Measurements from ENCODE around the gene POMT1. TPM values are rescaled to one million over a fixed set of nuclear protein-coding genes. Genes with fewer than 3 reads are reported as not detected.
"Not testable (repeated sequence)": the region's sequence is repeated elsewhere in the genome, so short reads cannot be mapped to it uniquely, and the experiment has no call there.

POMT1 gene
- 26.4 TPM for polyA plus RNA-seq (2013, experiment 1 of 2)
- 24.8 TPM for polyA plus RNA-seq (2013, experiment 2 of 2)

- 4 to 5% methylated on average over 71 to 75 of the region's 83 CpGs for WGBS, 2 experiments (ENCODE audit: insufficient coverage in 2 of 2)
- H3K9me3 ChIP-seq (ENCODE audit: control insufficient read depth, low read length), result no peaks in the 10 kb centered on the region
- peaks cover 46% of the 10 kb centered on the region for H3K36me3 ChIP-seq (ENCODE audit: control insufficient read depth, insufficient read depth, low read length)
- peak within 1 kb of the TSS; percentile 91 for H3K4me3 ChIP-seq (ENCODE audit: extremely low read depth, insufficient read depth, low read length, poor library complexity, severe bottlenecking)
- H3K4me1 ChIP-seq (ENCODE audit: control insufficient read depth, insufficient read depth, low read length, poor library complexity, severe bottlenecking), result no peaks in the 10 kb centered on the region
- H3K27ac ChIP-seq (ENCODE audit: low read depth, low read length, severe bottlenecking), result peak within 1 kb of the TSS; percentile 41
Observed at GRCh38 chr9:131502781-131503625, at the start of gene POMT1. POMT1 (plus strand) TSS chr9:131502918; CDS start chr9:131504219, 1,301 bp downstream.

- Histone ChIP-seq H3K4me3 (ENCODE audit: extremely low read depth, insufficient read depth, low read length, poor library complexity, severe bottlenecking) (no peak overlapping the region), H3K4me1 (ENCODE audit: control insufficient read depth, insufficient read depth, low read length, poor library complexity, severe bottlenecking) (no peaks in the 10 kb centered on the region), H3K36me3 (ENCODE audit: control insufficient read depth, insufficient read depth, low read length) (peaks cover 92% of the 10 kb centered on the region), H3K9me3 (ENCODE audit: control insufficient read depth, low read length) (no peaks in the 10 kb centered on the region), H3K27ac (ENCODE audit: low read depth, low read length, severe bottlenecking) (no peak overlapping the region)
Observed at GRCh38 chr9:131454028-131454427, 48.7 kb upstream of the POMT1 start.

GRCh38 chr9:131455655-131456054, 47.1 kb upstream of the POMT1 start:
- not testable (repeated sequence) for H3K4me1 ChIP-seq (ENCODE audit: control insufficient read depth, insufficient read depth, low read length, poor library complexity, severe bottlenecking); H3K27ac ChIP-seq (ENCODE audit: low read depth, low read length, severe bottlenecking); H3K4me3 ChIP-seq (ENCODE audit: extremely low read depth, insufficient read depth, low read length, poor library complexity, severe bottlenecking); H3K9me3 ChIP-seq (ENCODE audit: control insufficient read depth, low read length)
- peaks cover 93% of the 10 kb centered on the region for H3K36me3 ChIP-seq (ENCODE audit: control insufficient read depth, insufficient read depth, low read length)
- 98 to 100% methylated on average over 9 of the region's 10 CpGs for WGBS, 2 experiments (ENCODE audit: insufficient coverage in 2 of 2)

GRCh38 chr9:131457746-131458145, 45.0 kb upstream of the POMT1 start:
- peak overlapping the region; percentile 16 for H3K27ac ChIP-seq (ENCODE audit: low read depth, low read length, severe bottlenecking)
- no peaks in the 10 kb centered on the region for H3K4me1 ChIP-seq (ENCODE audit: control insufficient read depth, insufficient read depth, low read length, poor library complexity, severe bottlenecking)
- 96 to 100% methylated on average over 9 to 10 of the region's 10 CpGs for WGBS, 2 experiments (ENCODE audit: insufficient coverage in 2 of 2)
- no peaks in the 10 kb centered on the region for H3K9me3 ChIP-seq (ENCODE audit: control insufficient read depth, low read length)
- peaks cover 98% of the 10 kb centered on the region for H3K36me3 ChIP-seq (ENCODE audit: control insufficient read depth, insufficient read depth, low read length)
- no peak overlapping the region for H3K4me3 ChIP-seq (ENCODE audit: extremely low read depth, insufficient read depth, low read length, poor library complexity, severe bottlenecking)

- H3K27ac ChIP-seq (ENCODE audit: low read depth, low read length, severe bottlenecking), result no peak overlapping the region
- peaks cover 98% of the 10 kb centered on the region for H3K36me3 ChIP-seq (ENCODE audit: control insufficient read depth, insufficient read depth, low read length)
- H3K4me3 ChIP-seq (ENCODE audit: extremely low read depth, insufficient read depth, low read length, poor library complexity, severe bottlenecking), result no peak overlapping the region
- no peaks in the 10 kb centered on the region for H3K9me3 ChIP-seq (ENCODE audit: control insufficient read depth, low read length)
- H3K4me1 ChIP-seq (ENCODE audit: control insufficient read depth, insufficient read depth, low read length, poor library complexity, severe bottlenecking), result no peaks in the 10 kb centered on the region
- 96 to 100% methylated on average over 10 of the region's 10 CpGs for WGBS, 2 experiments (ENCODE audit: insufficient coverage in 2 of 2)
Observed at GRCh38 chr9:131459056-131459455, 43.7 kb upstream of the POMT1 start.

GRCh38 chr9:131461166-131461565, 41.6 kb upstream of the POMT1 start:
- Histone ChIP-seq H3K27ac (ENCODE audit: low read depth, low read length, severe bottlenecking) (no peak overlapping the region), H3K4me1 (ENCODE audit: control insufficient read depth, insufficient read depth, low read length, poor library complexity, severe bottlenecking) (no peaks in the 10 kb centered on the region), H3K36me3 (ENCODE audit: control insufficient read depth, insufficient read depth, low read length) (peaks cover 98% of the 10 kb centered on the region), H3K4me3 (ENCODE audit: extremely low read depth, insufficient read depth, low read length, poor library complexity, severe bottlenecking) (no peak overlapping the region), H3K9me3 (ENCODE audit: control insufficient read depth, low read length) (no peaks in the 10 kb centered on the region)
- WGBS, 2 experiments (ENCODE audit: insufficient coverage in 2 of 2), result 100% methylated on average over 1 of the region's 1 CpG

GRCh38 chr9:131464354-131465000, 38.2 kb upstream of the POMT1 start:
- no peak overlapping the region for H3K4me3 ChIP-seq (ENCODE audit: extremely low read depth, insufficient read depth, low read length, poor library complexity, severe bottlenecking)
- WGBS, 2 experiments (ENCODE audit: insufficient coverage in 2 of 2), result 96 to 97% methylated on average over 18 to 23 of the region's 24 CpGs

GRCh38 chr9:131465401-131465800, 37.3 kb upstream of the POMT1 start:
- Histone ChIP-seq H3K4me1 (ENCODE audit: control insufficient read depth, insufficient read depth, low read length, poor library complexity, severe bottlenecking) (no peaks in the 10 kb centered on the region), H3K36me3 (ENCODE audit: control insufficient read depth, insufficient read depth, low read length) (peaks cover 96% of the 10 kb centered on the region), H3K4me3 (ENCODE audit: extremely low read depth, insufficient read depth, low read length, poor library complexity, severe bottlenecking) (no peak overlapping the region), H3K27ac (ENCODE audit: low read depth, low read length, severe bottlenecking) (no peak overlapping the region), H3K9me3 (ENCODE audit: control insufficient read depth, low read length) (no peaks in the 10 kb centered on the region)
- WGBS, 2 experiments (ENCODE audit: insufficient coverage in 2 of 2), result 80 to 95% methylated on average over 3 to 5 of the region's 6 CpGs

More at GRCh38 chr9:131464354-131465000, 38.2 kb upstream of the POMT1 start:
- H3K9me3 ChIP-seq (ENCODE audit: control insufficient read depth, low read length), result no peaks in the 10 kb centered on the region
- H3K27ac ChIP-seq (ENCODE audit: low read depth, low read length, severe bottlenecking), result no peak overlapping the region
- peaks cover 96% of the 10 kb centered on the region for H3K36me3 ChIP-seq (ENCODE audit: control insufficient read depth, insufficient read depth, low read length)
- H3K4me1 ChIP-seq (ENCODE audit: control insufficient read depth, insufficient read depth, low read length, poor library complexity, severe bottlenecking), result no peaks in the 10 kb centered on the region

- H3K4me1 ChIP-seq (ENCODE audit: control insufficient read depth, insufficient read depth, low read length, poor library complexity, severe bottlenecking), result no peaks in the 10 kb centered on the region
- H3K9me3 ChIP-seq (ENCODE audit: control insufficient read depth, low read length), result no peaks in the 10 kb centered on the region
- peaks cover 91% of the 10 kb centered on the region for H3K36me3 ChIP-seq (ENCODE audit: control insufficient read depth, insufficient read depth, low read length)
- no peak overlapping the region for H3K4me3 ChIP-seq (ENCODE audit: extremely low read depth, insufficient read depth, low read length, poor library complexity, severe bottlenecking)
- H3K27ac ChIP-seq (ENCODE audit: low read depth, low read length, severe bottlenecking), result no peak overlapping the region
- WGBS, 2 experiments (ENCODE audit: insufficient coverage in 2 of 2), result 97 to 98% methylated on average over 11 to 12 of the region's 13 CpGs
Observed at GRCh38 chr9:131467214-131467935, 35.3 kb upstream of the POMT1 start.

GRCh38 chr9:131468031-131468430, 34.7 kb upstream of the POMT1 start:
- H3K27ac ChIP-seq (ENCODE audit: low read depth, low read length, severe bottlenecking), result no peak overlapping the region
- 77 to 100% methylated on average over 2 of the region's 4 CpGs for WGBS, 2 experiments (ENCODE audit: insufficient coverage in 2 of 2)
- no peaks in the 10 kb centered on the region for H3K4me1 ChIP-seq (ENCODE audit: control insufficient read depth, insufficient read depth, low read length, poor library complexity, severe bottlenecking)
- H3K36me3 ChIP-seq (ENCODE audit: control insufficient read depth, insufficient read depth, low read length), result peaks cover 91% of the 10 kb centered on the region
- no peaks in the 10 kb centered on the region for H3K9me3 ChIP-seq (ENCODE audit: control insufficient read depth, low read length)
- H3K4me3 ChIP-seq (ENCODE audit: extremely low read depth, insufficient read depth, low read length, poor library complexity, severe bottlenecking), result no peak overlapping the region

Data from mesodermal cell (in vitro differentiated cells).